Measurements from ENCODE around the gene CERS6.

Gene CERS6

GRCh38 chr2:168797286-168797655 lies 341.2 kb downstream of the CERS6 start:
- ChIA-PET POLR2A (no interaction called here), CTCF (interaction anchor here (1.0 kb wide), 1 partner anchor 23 kb away, joined by 4 read pairs; no protein-coding TSS in a partner anchor)
- Histone ChIP-seq H3K4me1 (ENCODE audit: control insufficient read depth, insufficient read depth, low read length) (peaks cover 3% of the 10 kb centered on the region; the same call in 1 of the 2 replicates), H3K4me3 (ENCODE audit: low read depth, low read length) (no peak overlapping the region), H3K27ac (ENCODE audit: extremely low read depth, low read depth, low read length) (no peak overlapping the region), H3K9me3 (ENCODE audit: control insufficient read depth, insufficient read depth, low read depth, low read length) (no peaks in the 10 kb centered on the region), H3K36me3 (ENCODE audit: control insufficient read depth in 2 of 2, insufficient read depth in 1 of 2, low read length in 2 of 2) (no peaks in the 10 kb centered on the region)
- TF ChIP-seq ZNF157 (tag by site-specific recombination; IDR thresholded peaks at IDR 0.05) (no peak), PRDM1 (tag by site-specific recombination; IDR thresholded peaks at IDR 0.05) (0 out of 2 replicates have a peak, but pooled peaks have one; percentile 18), ZNF768 (tag by site-specific recombination; IDR thresholded peaks at IDR 0.05) (no peak), ZNF501 (tag by site-specific recombination; IDR thresholded peaks at IDR 0.05) (no peak), ZNF221 (tag by site-specific recombination; IDR thresholded peaks at IDR 0.05; ENCODE audit: borderline replicate concordance) (no peak), ZNF416 (tag by site-specific recombination; IDR thresholded peaks at IDR 0.05) (no peak), KLF1 (tag by site-specific recombination; IDR thresholded peaks at IDR 0.05) (peak; percentile 33; the same call in 1 of the 2 replicates), ZNF510 (tag by site-specific recombination; IDR thresholded peaks at IDR 0.05; ENCODE audit: insufficient replicate concordance) (no peak), ZNF292 (tag by site-specific recombination; IDR thresholded peaks at IDR 0.05; ENCODE audit: borderline replicate concordance, low read depth) (no peak), ZNF169 (tag by site-specific recombination; IDR thresholded peaks at IDR 0.05) (no peak), ZNF423 (tag by site-specific recombination; IDR thresholded peaks at IDR 0.05) (no peak), TSHZ1 (tag by site-specific recombination; IDR thresholded peaks at IDR 0.05; ENCODE audit: borderline replicate concordance) (no peak)

- no peaks in the 10 kb centered on the region for H3K9me3 ChIP-seq (ENCODE audit: control insufficient read depth, insufficient read depth, low read depth, low read length)
- POLR2A ChIA-PET: interaction anchor here (0.5 kb wide), 1 partner anchor 15 kb away, joined by 4 read pairs; no protein-coding TSS in a partner anchor
- CTCF ChIA-PET: interaction anchor here (0.5 to 0.6 kb wide), 2 partner anchors 24 to 51 kb away, joined by 3 to 4 read pairs; no protein-coding TSS in a partner anchor
- no peaks in the 10 kb centered on the region for H3K36me3 ChIP-seq (ENCODE audit: control insufficient read depth in 2 of 2, insufficient read depth in 1 of 2, low read length in 2 of 2)
- H3K27ac ChIP-seq (ENCODE audit: extremely low read depth, low read depth, low read length): no peak overlapping the region
- H3K4me1 ChIP-seq (ENCODE audit: control insufficient read depth, insufficient read depth, low read length): peaks cover 3% of the 10 kb centered on the region; the same call in 1 of the 2 replicates
- no peak overlapping the region for H3K4me3 ChIP-seq (ENCODE audit: low read depth, low read length)
- no peak for TF ChIP-seq ZBTB11 (tag by site-specific recombination; conservative IDR thresholded peaks at IDR 0.05; ENCODE audit: low read depth)
- TF ChIP-seq, protein P1, sequence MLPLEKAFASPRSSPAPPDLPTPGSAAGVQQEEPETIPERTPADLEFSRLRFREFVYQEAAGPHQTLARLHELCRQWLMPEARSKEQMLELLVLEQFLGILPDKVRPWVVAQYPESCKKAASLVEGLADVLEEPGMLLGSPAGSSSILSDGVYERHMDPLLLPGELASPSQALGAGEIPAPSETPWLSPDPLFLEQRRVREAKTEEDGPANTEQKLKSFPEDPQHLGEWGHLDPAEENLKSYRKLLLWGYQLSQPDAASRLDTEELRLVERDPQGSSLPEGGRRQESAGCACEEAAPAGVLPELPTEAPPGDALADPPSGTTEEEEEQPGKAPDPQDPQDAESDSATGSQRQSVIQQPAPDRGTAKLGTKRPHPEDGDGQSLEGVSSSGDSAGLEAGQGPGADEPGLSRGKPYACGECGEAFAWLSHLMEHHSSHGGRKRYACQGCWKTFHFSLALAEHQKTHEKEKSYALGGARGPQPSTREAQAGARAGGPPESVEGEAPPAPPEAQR (tag by site-specific recombination; IDR thresholded peaks at IDR 0.05): no peak
- TF ChIP-seq, protein P2, sequence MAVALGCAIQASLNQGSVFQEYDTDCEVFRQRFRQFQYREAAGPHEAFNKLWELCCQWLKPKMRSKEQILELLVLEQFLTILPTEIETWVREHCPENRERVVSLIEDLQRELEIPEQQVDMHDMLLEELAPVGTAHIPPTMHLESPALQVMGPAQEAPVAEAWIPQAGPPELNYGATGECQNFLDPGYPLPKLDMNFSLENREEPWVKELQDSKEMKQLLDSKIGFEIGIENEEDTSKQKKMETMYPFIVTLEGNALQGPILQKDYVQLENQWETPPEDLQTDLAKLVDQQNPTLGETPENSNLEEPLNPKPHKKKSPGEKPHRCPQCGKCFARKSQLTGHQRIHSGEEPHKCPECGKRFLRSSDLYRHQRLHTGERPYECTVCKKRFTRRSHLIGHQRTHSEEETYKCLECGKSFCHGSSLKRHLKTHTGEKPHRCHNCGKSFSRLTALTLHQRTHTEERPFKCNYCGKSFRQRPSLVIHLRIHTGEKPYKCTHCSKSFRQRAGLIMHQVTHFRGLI (tag by site-specific recombination; IDR thresholded peaks at IDR 0.05): no peak
- no peak for TF ChIP-seq GLIS1 (tag by site-specific recombination; IDR thresholded peaks at IDR 0.05)
- no peak for TF ChIP-seq ZNF776 (tag by site-specific recombination; IDR thresholded peaks at IDR 0.05; ENCODE audit: borderline replicate concordance)
- no peak for TF ChIP-seq SALL2 (tag by site-specific recombination; IDR thresholded peaks at IDR 0.05; ENCODE audit: borderline replicate concordance)
- no peak for TF ChIP-seq ZBTB20 (tag by site-specific recombination; IDR thresholded peaks at IDR 0.05)
- TF ChIP-seq, protein P3, sequence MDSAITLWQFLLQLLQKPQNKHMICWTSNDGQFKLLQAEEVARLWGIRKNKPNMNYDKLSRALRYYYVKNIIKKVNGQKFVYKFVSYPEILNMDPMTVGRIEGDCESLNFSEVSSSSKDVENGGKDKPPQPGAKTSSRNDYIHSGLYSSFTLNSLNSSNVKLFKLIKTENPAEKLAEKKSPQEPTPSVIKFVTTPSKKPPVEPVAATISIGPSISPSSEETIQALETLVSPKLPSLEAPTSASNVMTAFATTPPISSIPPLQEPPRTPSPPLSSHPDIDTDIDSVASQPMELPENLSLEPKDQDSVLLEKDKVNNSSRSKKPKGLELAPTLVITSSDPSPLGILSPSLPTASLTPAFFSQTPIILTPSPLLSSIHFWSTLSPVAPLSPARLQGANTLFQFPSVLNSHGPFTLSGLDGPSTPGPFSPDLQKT (IDR thresholded peaks at IDR 0.05; ENCODE audit: borderline replicate concordance, low read depth, low read length): no peak
- TF ChIP-seq ZNF155 (tag by site-specific recombination; IDR thresholded peaks at IDR 0.05): no peak
- no peak for TF ChIP-seq ZNF768 (tag by site-specific recombination; IDR thresholded peaks at IDR 0.05)
- no peak for TF ChIP-seq ZNF423 (tag by site-specific recombination; IDR thresholded peaks at IDR 0.05)
- TF ChIP-seq ZNF596 (tag by site-specific recombination; IDR thresholded peaks at IDR 0.05): no peak
These were observed 342.2 kb downstream of the CERS6 start for GRCh38 chr2:168798076-168798887.
